Inflammatory macrophage treated with lipopolysaccharide for 4 hours (primary cell): Measurements from ENCODE around the gene CDH4.

Source experiments
- DNase-seq: peaks from one replicate; pipeline ENCODE4 v3.0.0-alpha.2; 2020

CDH4 gene

DNA sequence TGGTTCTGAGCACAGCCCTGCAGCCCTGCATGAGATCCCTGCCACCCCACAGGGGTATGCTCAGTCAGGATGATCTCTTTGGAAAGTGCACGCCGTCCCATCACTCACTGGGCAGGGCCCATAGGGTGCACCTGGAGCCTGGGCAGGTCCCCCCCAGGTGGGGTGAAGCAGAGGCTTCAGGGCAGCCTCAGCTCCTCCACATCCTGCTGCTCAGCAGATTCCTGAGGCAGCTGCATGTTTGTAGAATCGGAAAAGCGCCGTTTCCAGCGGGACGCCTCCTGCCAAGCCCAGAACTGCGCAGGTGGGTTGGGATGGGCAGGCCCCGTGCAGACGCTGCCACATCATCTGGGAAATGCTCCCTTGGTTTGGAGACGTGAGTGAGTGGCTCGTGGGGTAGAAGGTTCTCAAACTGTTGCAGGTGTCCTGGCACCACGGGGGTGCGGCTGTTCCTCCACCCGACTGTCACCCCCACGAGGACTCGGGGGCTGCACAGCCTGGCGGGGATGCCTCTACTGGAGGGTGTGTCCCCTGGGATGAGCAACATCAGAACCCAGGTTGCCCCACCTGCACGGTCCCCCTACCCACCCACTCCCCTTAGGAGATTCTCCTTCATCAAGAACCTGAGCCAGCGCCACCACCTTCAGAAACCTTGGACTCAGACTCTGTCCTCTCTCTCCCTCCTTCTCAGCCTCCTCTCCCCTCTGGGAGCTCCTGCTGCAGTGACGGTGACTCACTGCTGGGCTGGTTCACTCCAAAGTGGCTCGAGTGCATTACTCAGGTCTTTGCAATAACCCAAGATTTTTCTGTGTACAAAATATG, 479.5 kb downstream of the CDH4 start:
- no peak for DNase-seq

DNA sequence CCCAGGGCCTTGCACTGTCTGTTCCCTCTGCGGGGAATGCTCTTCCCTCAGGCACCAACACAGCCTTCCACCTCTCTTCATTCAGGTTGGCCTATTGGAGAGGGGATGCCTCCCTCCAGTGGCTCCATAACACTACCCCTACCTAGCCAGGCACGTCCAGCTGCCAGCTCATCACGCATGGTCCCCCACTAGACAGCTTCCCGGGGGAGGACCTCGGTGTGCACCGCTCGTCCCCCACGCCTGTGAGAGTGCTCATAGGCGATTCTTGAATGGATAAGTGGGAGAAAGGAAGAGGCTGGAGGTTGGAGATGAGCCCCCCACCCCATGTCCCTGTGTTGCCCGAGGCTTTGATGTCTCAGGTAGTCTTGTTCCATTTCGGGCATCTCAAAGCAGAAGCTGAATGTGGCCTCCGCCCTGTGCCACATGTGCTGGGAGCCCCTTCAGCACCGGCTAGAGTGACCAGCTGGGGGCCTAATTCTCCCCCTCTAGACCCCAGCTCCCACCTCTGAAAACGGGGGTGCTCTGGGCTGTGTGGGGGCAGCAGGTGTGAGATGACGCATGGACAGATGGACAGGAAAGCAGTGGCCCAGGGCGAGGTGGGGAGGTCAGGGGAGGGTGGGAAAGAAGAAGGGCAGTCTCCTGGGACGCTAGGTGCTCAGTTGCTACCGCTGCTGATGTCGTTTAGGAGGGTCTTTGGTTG, 480.6 kb downstream of the CDH4 start:
- no peak for DNase-seq

DNA sequence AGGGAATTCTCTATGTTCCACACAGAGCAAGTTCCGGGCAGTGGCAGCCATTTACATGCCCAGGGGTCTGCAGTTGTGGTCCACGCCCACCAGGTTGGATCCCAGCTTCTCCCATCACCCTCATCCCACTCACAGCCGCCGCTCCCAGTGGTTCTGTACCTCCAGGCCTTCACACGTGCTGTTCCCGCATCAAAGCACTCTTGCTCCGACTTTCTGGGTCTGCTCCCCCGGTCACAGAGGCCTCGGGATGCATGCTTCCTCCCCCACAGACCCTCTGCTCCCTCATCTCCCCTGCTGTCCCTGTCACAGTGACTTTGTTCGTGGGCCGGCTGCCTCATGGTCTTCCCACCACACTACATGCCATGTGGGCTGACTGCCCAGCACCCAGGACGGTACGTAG, 481.2 kb downstream of the CDH4 start:
- DNase-seq: no peak

DNA sequence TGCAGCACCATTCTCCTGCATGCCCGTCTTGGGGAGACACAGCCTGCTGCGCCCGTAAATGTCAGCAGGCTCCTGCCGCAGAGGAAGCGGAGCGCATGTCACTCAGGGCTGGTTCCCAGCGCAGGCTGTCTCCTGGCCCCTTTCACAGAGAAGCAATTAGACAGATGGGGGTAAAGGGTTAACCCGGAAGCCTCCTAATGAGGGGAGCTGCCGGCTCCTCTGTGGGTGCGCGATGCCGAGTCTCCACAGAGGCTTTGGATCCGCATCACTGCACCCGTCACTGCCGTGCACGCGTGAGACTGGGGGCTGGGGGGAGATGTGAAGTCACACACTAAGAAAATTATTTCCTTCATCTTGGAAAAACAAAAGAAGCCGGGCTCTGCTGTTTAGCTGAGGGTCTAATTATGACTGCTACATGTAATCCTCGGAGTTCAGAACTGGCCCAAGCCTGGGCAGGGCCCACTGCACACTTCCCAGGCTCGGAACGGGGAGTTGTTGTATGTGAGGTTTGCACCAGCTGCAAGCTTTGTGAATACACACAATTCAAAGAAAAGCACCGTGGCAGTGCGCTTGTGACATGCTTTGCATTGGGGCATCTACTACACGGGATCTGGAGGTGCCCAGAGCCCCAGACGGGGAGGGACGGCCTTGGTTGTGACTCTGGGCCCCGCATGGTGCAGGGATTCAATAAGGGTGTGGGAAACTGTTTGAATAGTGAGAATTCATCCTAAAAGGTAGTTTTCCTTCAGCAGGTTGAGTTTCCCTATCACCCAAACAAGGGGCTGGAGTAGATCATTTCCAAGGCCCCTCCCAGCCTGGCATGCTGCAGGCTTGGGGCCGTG, 482.1 kb downstream of the CDH4 start:
- DNase-seq: no peak

DNA sequence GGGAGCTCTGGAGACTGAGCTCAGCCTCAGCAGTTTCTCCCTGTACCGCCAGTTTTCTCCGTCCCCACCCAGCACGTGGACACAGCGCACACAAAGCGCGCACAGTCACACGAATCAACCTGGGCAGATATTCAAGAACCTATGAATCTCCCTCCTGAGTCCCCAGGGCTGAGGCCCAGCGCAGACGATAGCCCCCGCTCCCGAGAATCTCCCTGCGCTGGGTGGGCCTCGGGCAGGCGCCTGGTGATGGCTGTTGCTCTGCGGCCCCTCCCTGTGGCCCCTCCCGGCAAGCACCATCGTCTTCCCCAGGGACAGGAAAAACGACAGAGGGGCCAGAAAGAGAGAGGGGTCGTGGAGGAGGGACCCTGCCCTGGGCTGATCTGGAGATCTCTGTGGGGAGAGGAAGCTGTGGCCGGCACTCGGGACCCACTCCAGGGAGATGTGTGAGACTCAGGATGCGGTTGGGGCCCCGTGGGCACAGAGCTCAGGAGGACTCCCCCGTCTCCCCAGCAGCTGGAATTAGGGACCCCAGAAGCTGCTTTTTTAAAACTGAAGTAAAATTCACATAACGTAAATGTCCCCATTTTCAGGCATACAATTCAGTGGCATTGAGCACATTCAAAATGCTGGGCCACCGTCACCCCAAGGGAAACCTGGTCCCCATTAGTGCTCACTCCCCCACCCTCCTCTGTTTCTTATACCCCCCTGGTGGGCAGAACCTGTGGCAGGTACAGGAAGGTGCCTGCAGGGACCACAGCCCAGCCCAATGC, 482.9 kb downstream of the CDH4 start:
- no peak for DNase-seq

DNA sequence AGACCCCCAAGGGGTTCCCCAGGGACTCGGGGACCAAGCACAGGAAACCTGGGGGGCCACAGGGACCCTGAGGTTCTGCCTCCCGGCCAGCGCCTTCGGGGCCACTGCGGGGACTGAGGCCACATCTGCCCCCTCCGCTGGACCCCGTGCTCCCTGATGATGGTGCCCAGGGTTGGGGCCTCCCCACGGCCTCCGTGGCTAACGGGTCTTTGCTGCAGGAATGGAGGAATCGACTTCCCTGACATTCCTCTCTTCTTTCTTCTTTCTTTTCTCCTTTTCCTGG, 483.4 kb downstream of the CDH4 start:
- no peak for DNase-seq

DNA sequence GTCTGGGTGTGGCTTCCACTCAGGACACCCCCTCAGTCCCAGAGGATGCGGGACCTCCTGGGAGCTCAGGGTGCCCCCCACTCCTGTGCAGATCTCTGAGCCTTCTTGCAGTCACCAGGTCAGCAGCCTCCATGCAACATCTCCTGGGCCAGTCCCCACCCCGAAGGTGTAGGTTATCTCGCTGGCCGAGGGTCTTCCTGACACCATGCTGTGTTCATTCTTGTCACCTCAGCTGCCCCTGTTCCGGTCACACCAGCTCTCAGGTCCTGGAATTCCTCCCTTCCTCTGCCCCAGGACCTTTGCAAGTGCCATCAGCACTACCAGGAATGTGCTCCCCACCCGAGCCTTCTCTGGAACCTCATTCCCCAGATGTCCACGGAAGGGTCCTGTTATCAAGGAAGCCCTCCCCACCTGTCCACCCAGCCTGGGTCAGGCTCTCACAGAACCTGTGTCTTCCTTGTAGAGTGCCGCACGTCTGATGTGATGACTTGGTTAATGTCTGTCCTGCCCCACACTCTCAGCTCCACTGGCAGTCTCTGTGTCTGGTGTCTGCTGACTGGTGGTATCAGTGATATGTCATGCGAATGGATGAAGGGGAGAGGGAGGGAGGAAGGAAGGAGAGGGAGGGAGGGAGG, 484.1 kb downstream of the CDH4 start:
- no peak for DNase-seq

DNA sequence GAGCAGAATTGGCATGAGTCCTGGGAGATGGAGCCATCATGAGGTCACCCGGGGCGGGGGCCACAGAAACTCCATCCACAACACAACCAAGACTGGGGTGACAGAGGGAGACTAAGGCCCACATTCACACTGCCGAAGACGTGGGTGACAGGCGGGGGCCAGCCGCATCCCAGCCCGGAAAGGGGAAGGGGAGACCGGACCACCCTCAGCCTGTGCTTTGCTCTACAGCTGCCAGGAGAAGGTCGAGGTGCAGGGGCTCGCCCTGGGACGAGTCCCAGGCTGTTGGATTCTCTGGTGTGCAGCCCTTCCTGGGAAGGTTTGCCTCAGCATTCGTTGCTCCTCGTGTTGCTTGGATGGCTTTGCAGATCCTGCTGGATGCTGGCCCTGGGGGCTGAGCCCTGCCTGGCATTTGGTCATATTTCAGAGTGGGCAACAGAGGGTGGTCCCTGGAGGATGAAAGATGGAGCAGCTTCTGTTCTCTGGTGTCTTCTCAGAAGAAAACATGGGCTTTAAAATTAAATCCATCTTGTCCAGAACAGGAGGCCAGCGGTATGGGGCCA, 484.8 kb downstream of the CDH4 start:
- no peak for DNase-seq

DNA sequence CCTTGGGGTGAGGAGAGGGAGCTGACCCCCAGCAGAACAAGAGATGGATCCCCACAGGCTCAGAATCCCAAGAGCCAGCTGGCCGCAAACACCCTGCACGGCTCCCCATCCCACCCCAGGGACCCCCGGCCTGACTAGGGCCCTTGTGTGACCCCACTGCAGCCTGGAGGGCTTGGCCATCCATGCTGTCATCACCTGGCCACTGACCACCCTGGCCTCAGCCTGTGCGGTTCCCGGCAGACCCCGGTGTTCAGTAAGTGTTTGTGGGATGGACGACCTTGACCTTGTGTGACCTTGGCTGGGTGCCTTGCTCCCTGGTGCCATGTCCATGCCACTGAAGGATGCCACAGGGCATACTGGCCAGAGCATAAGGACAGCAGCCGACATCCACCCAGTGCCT, 485.3 kb downstream of the CDH4 start:
- DNase-seq: no peak

DNA sequence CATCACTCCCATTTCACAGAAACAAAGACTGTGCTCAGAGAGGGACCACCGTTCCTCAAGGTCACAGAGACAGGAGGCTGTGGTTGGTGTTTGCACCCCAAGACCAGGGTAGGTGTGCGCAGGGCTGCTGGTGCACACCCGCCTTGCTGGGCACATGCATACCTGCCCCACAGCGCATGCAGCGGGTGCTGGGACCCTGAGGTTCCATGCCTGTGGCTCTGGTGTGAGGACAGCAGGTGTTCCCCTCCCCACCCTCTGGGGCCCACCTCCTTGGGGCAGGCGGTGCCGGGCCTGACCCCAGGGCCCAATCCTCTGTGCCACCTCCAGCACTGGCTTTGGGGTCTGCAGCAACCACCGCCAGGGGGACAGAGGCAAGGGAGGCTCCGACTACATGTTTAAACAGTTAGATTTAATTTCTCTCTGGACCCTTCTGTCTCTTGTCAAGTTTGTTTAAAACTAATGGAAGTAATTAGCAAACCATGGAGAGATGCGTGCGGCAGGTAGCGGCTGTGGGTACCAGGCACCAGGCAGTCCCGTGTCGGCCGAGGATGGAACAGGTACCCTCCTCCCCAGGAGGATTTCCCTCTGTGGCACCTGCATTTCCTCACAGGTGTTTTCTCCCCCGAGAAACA, 485.9 kb downstream of the CDH4 start:
- DNase-seq: no peak

DNA sequence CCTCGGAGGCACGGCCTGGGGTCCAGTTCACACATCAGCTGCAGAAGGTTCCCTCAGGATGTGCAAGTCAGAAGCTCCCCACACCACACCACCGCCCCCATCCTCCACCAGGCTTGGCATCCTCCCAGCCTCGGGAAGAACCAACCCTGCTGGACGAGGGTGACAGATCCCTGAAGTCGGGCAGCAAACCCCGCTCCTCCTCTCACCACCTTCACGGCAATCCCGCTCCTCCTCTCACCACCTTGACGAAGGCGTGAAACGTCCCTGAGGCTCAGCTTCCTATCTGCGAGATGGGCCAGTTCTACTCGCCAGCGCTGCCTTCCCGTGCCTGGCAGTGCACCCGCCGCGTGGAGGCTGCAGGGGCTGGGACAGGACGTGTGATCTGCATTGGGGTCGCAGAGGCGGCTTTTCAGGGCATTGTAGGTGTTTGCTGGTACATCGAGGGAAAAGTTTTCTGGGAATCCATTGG, 486.6 kb downstream of the CDH4 start:
- no peak for DNase-seq

DNA sequence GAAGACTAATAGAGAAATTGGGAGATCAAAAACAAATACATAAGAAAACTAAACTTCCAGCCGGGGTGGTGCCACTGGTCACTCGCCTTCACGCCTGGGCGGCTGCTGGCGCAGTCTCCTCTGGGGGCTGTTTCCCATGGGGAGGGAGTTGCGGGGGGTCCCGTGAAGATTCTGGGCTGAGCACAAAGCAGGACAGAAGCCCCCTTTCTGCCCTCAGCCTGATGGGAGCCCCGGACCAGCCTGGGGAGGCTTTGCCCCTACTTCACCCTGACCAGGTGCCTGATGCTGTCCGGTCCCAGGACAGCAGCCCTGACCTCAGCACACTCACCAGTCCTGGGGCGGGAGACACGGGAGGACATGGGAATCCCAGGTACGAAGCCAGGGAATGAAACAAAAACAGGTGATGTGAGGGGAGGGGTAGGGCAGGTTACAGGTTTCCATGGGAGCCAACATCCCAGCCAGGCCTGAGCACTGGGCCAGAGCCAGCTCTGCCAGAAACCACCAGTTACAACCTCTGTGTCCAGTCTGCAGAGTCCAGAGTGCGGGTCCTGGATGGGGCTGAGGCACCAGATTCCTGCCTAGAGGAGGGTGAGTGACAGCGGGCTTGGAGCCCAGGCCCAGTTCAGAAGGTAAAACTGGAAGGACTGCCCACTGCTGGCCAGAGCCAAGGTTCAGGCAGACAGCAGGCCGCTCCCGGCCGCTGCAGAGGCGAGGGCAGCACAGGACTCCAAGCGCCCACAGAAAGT, 487.2 kb downstream of the CDH4 start:
- no peak for DNase-seq

DNA sequence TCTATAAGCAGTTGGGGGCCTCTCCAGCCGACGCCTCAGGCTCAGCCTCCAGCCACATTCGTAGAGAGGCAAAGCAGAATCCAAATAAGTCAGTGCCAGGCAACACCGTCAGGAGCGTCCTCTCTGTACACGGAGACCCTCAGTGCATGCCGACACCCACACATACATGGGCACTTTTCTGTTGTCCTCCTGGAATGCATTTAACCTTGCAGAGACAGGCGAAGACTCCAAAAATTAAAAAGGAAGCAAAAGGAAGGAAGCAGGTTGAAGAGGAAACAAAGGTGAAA, 487.7 kb downstream of the CDH4 start:
- no peak for DNase-seq

DNA sequence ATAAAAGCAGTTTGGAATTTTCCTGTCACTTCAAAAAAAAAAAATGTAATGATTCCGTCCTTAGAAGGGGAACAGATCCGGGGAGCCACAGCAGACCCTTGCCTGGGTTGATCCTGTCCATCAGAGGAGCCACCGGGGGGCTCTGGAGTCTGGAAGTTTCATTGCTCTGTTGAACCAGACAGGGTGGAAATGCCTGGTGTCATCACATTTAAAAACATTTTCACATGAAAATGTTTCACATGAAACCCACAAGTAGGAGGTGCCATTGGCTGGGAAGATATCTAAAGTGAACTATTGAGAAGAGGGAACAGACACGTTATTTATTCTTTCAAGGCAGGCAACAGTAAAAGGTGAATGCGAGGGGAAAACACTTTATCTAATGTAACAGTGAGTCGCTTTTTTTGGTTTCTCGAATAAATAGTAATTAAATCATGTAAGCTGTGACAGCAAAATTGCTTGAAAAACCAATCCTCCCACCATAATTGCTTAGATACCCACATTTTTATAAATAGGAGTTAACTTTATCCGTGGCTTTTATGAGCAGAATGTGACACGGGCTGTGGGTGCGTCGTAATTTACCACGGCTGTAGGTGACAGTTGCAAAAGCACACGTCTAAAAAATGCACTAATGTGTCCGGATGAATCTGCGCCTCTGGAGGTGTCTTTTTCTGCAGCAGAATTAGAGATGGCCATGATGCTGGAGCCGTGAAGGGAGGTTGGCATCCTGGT, 490.2 kb downstream of the CDH4 start:
- no peak for DNase-seq

DNA sequence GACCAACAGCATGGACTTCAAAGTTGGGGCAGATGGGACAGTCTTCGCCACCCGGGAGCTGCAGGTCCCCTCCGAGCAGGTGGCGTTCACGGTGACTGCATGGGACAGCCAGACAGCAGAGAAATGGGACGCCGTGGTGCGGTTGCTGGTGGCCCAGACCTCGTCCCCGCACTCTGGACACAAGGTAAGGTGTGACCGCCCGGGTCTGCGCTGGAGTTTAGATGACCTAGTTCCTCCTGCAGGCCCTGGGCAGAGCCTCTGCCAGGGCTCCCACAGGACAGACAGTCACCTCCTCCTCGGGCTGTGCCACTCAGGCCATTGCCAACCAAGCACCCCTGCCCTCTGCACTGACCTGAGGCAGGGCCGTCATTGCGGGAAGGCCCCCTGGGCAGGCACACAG, 491.5 kb downstream of the CDH4 start:
- DNase-seq: no peak

DNA sequence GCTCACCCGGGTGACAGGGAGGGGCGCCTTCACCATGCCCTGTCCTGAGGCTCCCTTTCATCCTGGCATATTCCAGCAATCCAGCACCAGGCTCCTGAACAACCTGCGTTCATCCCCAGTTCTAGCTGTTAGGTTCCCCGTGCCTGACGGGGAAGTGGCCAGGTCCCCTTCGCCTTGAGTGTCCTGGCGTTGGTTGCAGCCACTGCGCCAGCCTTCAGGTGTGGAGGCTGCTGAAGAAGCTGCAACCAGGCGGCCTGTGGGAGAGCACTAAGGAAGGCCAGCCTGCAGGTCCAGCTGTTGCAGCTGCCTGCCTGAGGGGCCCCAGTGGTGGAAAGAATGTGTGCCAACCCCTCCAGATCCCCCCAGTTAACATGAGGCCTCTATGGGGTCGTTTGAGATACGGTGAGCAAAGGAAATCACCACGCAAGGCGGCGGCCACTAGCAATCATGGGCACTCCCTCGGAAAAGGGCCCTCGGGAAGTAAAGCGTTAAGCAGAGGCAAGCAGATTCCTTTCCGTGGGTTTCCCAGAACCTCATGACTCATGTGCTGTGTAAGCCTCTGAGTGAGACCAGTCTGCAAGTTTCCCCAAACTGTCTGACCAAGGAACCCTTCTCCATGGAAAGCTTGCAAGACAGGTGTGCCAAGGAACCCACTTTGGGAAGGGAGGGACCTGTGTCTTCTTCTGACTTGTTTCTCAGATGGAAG, 492.8 kb downstream of the CDH4 start:
- DNase-seq: no peak

DNA sequence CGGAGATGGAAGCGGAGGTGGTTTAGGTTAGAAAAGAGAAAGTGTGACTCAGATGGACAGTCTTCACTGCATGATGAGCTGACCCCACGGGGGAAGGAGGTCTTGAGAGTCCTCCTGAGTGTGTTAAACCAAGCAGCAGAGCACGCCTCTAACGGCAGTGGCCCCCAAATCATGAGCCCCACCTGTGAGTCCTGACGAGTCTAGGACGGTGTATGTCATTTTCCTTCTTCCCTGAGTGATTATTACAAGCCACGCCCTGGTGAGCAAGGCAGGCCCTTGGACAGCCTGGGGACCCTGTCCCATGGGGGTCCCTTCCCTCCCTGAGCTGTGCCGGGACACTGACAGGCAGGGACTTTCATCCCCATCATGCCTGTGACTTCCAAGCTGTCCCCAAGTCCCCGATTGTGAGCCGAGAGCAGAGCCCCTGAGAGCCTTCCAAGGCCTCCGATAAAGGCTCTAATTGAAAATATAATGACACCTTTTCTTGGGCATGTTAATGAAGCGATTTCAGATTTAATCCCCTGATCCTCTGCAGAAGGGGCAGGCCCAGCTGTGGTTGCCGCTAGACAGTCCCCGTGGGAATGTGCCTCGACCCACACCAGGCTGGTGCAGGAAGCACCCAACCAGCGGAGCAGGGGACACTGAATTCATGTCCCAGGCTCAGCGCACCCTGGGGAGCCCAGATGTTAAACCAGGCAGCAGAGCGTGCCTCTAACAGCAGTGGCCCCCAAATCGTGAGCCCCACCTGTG, 493.5 kb downstream of the CDH4 start:
- no peak for DNase-seq

DNA sequence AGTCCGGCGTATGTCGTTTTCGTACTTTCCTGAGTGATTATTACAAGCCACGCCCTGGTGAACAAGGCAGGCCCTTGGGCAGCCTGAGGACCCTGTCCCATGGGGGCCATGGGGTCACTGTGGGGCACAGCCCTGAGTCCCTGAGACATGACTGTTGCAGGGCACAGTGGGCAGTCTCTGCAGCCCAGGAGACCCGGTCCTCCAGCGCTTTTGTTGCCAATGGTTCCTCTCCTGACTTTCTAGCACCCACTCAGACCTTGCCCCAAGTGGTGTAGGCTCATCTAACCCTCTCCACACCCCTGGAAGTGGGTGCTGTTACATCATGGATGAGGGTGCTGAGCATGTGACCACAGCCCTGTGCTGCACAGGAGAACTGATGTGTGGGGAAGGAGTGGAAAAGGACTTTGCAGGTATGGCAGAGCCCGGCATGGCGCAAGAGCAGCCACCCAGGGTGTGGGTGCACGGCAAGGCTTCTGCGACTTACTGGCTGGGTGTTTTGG, 494.1 kb downstream of the CDH4 start:
- DNase-seq: no peak

DNA sequence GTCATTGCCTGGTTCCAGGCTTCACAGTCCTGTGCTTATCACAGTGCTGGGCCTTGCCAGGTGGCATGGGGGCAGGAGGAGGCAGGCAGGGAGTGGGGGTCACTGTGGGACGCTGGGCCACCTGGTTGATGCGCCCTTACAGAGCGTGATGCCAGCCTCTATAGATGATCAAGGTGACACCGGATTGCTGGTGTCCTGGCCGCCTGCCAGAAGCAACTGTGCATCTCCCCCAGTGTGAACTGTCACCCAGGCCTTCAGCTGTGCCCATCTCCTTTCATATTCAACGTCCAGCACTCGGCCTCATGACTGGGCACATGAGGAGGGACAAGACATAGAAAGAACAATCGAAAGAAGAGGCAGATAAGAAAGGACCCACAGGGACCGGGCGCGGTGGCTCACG, 494.7 kb downstream of the CDH4 start:
- DNase-seq: no peak
